Erythroblast (primary cell): ENCODE data around the gene PRKAG3.

Source experiments
- GATA1 ChIP-seq: IDR thresholded peaks from 2 replicates; pipeline ENCODE4 v1.6.1; 2011; ENCODE audit warnings: low read depth, mild to moderate bottlenecking, control low read depth, low read length, moderate library complexity
- POLR2A ChIP-seq: IDR thresholded peaks from 2 replicates; pipeline ENCODE4 v1.6.1; 2011; ENCODE audit warnings: mild to moderate bottlenecking, low read length

DNA sequence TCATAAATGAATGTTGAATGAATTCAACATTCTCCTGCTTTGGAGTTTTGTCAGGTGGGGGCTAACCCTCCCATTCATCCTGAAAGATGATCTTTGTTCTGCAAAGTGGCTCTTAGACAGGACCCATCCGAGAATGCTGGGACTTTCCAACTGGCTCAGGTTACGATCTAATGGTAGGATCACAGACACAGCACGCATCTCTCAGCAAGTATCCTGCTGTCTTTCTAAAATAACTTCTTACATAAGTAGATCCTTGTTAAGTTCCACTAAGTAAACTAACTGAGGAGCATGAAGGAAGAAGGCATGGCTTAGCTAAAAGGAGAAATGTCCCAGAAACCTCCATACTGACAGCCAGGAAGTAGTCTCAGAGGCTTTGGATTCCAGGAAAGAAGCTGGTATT, 26.0 kb downstream of the PRKAG3 start:
- TF ChIP-seq GATA1 (no peak), POLR2A (no peak)
